8988T (cell line): ENCODE results near the gene ARHGAP10.
"Not testable (repeated sequence)": the region's sequence is repeated elsewhere in the genome, so short reads cannot be mapped to it uniquely, and the experiment has no call there.

Source experiments
- DNase-seq: peaks from one replicate; pipeline ENCODE4 v3.0.0; 2011

Gene ARHGAP10

GRCh38 chr4:147794787-147795413 lies 63.0 kb downstream of the ARHGAP10 start:
- no peak for DNase-seq

GRCh38 chr4:147799057-147799456 lies 67.2 kb downstream of the ARHGAP10 start:
- not testable (repeated sequence) for DNase-seq

GRCh38 chr4:147799986-147800555 lies 68.2 kb downstream of the ARHGAP10 start:
- DNase-seq: no peak

- DNase-seq: no peak
Measured at GRCh38 chr4:147801820-147802219, 69.9 kb downstream of the ARHGAP10 start.

GRCh38 chr4:147802346-147802745 lies 70.5 kb downstream of the ARHGAP10 start:
- no peak for DNase-seq

GRCh38 chr4:147805946-147806345 lies 74.1 kb downstream of the ARHGAP10 start:
- no peak for DNase-seq

- DNase-seq: no peak
Measured at GRCh38 chr4:147808447-147808846, 76.6 kb downstream of the ARHGAP10 start.

- no peak for DNase-seq
Measured at GRCh38 chr4:147809211-147809610, 77.3 kb downstream of the ARHGAP10 start.

GRCh38 chr4:147811878-147812277 lies 80.0 kb downstream of the ARHGAP10 start:
- no peak for DNase-seq

- no peak for DNase-seq
Measured at GRCh38 chr4:147813109-147813773, 81.4 kb downstream of the ARHGAP10 start.

GRCh38 chr4:147813973-147814372 lies 82.1 kb downstream of the ARHGAP10 start:
- DNase-seq: no peak

GRCh38 chr4:147814376-147814775 lies 82.5 kb downstream of the ARHGAP10 start:
- no peak for DNase-seq

GRCh38 chr4:147815741-147816140 lies 83.9 kb downstream of the ARHGAP10 start:
- no peak for DNase-seq

GRCh38 chr4:147816382-147817254 lies 84.7 kb downstream of the ARHGAP10 start:
- DNase-seq: no peak

GRCh38 chr4:147820975-147821374 lies 89.1 kb downstream of the ARHGAP10 start:
- no peak for DNase-seq

- DNase-seq: no peak
Measured at GRCh38 chr4:147821555-147821954, 89.7 kb downstream of the ARHGAP10 start.

- no peak for DNase-seq
Measured at GRCh38 chr4:147822128-147822527, 90.2 kb downstream of the ARHGAP10 start.

- no peak for DNase-seq
Measured at GRCh38 chr4:147823130-147823529, 91.2 kb downstream of the ARHGAP10 start.

- DNase-seq: no peak
Measured at GRCh38 chr4:147824316-147824715, 92.4 kb downstream of the ARHGAP10 start.

GRCh38 chr4:147824884-147825283 lies 93.0 kb downstream of the ARHGAP10 start:
- no peak for DNase-seq

- DNase-seq: no peak
Measured at GRCh38 chr4:147825451-147826287, 93.8 kb downstream of the ARHGAP10 start.

- DNase-seq: no peak
Measured at GRCh38 chr4:147826288-147826646, 94.4 kb downstream of the ARHGAP10 start.
